Bone marrow (tissue), 2 donors: ENCODE data around the gene DRAXIN.
A peak's percentile ranks its signal among the peaks of the same experiment; 100 is the strongest.

Experiments used
- DNase-seq, 2 donors: peaks; one replicate each; lab custom pipeline; 2025; lab: John Stamatoyannopoulos, UW

Gene DRAXIN

DNA sequence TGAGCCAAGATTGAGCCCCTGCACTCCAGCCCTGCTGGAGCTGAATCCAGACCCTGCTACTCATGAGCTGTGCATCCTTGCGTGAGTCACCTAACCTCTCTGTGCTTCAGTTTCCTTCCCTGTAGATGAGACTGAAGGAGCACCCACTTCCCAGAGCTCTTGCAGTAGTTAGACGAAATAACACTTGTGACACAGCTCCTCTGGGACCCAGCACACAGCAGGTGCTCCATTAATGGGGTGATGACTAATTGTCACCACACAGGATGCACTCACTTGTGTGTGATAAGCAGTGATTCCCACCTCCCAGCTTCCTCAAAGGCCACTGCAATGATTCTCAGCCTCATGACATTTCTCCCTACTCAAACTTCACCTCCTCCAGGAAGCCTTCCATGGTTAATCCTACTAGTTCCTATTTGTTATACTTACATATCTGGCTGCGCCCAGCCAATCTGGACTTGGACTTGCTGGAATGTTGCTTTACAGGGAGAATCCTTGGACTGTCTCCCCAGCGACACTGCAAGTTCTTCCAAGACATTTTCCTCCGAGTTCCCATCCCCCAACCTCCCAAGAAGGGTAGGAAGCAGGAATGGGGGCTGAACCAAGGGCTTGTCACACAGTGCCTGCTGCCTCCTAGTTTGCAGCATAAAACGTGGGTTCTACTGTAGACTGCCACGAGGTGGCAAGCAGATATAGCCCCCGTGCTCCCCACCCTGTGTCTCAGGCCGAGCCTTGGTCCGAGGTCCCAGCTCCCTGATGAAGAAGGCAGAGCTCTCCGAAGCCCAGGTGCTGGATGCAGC is 17.2 kb downstream of the DRAXIN start:
- DNase-seq: no peak

DNA sequence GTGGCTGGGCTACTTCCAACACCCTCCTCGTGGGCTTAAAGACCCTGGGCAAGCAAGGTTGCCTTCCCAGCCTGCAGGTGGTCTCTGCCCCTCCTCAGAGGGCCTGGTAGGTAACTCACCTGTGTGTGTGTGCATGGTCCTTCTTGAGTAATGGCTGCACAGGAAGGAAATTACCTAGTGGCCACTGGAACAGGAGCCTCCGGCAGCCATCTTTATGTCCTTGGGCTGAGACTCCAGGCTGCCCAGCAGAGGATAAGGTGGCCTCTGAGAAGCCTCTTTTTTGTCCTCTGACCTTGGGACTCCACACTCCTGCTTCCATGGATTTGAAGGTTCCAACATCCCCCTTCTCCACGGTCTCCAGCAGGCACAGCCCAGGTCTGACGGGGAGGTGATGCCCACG is 20.0 kb downstream of the DRAXIN start:
- no peak for DNase-seq

GRCh38 chr1:11712285-11712684 is 20.8 kb downstream of the DRAXIN start:
- DNase-seq: no peak

- DNase-seq: no peak
Measured at GRCh38 chr1:11713095-11713494, 21.6 kb downstream of the DRAXIN start.

DNA sequence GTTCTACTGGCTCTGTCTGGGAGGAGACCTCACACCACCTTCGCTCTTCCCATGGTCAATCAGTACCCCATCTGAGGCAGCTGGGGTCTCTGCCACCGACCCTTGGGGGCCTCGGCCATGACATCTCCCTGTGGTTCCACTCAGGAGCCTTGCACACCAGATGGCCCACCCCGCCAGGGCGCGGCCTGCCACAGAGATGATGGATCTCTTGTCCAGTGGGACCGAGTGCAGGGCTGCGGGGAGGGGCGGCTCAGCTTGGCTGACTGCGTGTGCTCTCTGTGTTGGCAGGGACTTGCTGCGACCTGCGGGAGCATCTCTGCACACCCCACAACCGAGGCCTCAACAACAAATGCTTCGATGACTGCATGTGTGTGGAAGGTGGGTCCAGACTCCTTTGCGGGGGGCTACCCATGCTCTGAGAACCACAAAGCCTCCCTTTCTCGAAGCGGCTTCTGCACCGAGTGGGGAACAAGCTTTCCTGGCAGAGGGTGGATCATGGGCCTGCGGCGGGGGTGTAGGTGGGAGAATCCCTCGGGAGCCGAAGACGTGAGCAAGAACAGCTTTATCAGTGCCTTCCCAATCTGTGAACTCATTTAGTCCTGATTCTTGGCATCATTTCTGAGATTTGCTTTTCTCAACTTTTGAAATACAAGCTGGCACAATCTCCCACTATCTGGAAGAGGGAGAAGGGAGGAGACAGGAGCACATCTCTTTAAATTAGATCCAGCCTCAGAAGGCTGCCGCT is 23.5 kb downstream of the DRAXIN start:
- DNase-seq: no peak

- DNase-seq: peak; percentile 84 to 85
Measured at GRCh38 chr1:11719313-11720032, 28.0 kb downstream of the DRAXIN start.

- no peak for DNase-seq
Measured at GRCh38 chr1:11720033-11720376, 28.5 kb downstream of the DRAXIN start.

GRCh38 chr1:11720525-11720924 is 29.0 kb downstream of the DRAXIN start:
- no peak for DNase-seq

DNA sequence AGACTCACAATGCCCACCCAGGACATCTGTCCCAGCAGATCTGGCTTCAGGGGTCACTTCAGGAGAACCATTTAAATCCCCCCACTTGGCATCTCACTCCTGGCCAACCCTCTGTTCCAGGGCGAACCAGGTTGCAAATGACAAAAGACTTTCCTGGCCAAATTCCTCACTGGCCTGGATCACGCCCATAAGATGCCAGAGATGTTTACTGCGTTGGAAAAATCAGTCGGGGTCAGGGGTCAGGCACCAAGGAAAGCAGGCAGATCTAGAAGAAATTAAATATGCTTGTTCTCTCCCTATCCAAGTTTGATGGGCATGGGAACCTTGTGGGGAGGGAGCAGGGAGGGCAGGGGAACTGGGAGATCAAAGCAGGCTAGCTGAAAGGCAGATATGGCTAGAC is 29.8 kb downstream of the DRAXIN start:
- DNase-seq: no peak

GRCh38 chr1:11722538-11722937 is 31.0 kb downstream of the DRAXIN start:
- DNase-seq: no peak

GRCh38 chr1:11725616-11726015 is 34.1 kb downstream of the DRAXIN start:
- no peak for DNase-seq

DNA sequence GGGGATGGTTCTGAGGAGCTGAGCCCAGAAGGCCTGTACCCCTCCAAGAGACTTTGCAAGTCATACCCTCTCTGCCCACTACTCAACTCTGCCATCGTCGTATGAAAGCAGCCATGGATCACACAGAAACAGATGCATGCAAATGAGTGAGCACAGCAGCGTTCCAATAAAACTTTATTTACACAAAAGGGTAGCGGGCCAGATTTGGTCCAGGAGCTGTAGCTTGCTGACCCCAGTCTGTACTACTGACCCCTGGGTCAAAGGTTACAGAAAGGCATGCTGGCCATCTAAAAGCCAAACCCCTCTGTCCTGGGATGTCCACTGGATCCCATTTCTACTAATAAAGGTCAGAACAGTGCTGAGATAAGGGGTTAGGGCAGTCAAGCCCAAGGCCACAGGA is 35.6 kb downstream of the DRAXIN start:
- no peak for DNase-seq

DNA sequence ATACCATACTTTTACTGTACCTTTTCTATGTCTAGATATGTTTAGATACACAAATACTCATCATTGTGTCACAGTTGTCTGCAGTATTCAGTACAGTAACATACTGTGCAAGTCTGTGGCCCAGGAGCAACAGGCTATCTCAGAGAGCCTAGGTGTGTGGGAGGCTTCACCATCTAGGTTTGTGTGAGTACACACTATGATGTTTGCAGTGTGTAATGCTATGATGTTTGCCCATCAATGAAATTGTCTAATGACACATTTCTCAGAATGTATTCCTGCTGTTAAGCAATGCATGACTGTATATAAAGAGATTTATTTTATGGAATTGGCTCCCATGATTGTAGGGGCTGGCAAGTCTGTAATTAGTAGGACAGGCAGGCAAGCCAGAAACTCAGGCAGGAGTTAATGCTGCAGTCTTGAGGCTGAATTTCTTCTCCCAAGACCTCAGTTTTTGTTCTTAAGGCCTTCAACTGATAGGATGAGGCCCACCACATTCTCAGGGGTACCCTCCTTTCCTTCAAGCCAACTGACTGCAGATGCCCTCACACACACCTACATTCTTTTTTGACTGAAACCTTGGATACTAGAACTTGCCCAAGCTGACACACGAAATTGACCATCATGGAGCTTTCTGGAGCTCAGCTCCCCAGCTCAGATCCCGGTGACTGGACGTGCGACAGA is 36.8 kb downstream of the DRAXIN start:
- DNase-seq: no peak

- DNase-seq: no peak
Measured at GRCh38 chr1:11729155-11729497, 37.6 kb downstream of the DRAXIN start.

- DNase-seq: no peak
Measured at GRCh38 chr1:11729498-11730428, 38.3 kb downstream of the DRAXIN start.

- DNase-seq: peak in 1 of 2 donors; percentile 87
Measured at GRCh38 chr1:11730429-11730891, 39.0 kb downstream of the DRAXIN start.

- peak in 1 of 2 donors; percentile 29 for DNase-seq
Measured at GRCh38 chr1:11731691-11732283, 40.3 kb downstream of the DRAXIN start.

GRCh38 chr1:11733306-11733705 is 41.8 kb downstream of the DRAXIN start:
- DNase-seq: no peak

DNA sequence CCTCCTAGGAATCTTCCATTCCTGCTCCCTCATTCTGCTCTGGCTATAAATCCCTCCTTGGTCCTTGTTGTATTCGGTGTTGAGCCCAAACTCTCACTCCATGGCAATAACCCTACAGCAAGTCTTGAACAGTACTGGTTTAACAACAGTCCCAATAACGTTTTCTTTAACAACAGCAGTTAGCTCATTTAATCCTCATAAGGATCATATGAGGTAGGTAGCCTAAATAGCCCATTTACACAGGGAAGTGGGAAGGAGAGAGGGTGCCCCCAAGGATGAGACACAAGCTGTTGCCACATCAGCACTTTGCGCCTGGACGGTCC is 44.0 kb downstream of the DRAXIN start:
- DNase-seq: no peak

DNA sequence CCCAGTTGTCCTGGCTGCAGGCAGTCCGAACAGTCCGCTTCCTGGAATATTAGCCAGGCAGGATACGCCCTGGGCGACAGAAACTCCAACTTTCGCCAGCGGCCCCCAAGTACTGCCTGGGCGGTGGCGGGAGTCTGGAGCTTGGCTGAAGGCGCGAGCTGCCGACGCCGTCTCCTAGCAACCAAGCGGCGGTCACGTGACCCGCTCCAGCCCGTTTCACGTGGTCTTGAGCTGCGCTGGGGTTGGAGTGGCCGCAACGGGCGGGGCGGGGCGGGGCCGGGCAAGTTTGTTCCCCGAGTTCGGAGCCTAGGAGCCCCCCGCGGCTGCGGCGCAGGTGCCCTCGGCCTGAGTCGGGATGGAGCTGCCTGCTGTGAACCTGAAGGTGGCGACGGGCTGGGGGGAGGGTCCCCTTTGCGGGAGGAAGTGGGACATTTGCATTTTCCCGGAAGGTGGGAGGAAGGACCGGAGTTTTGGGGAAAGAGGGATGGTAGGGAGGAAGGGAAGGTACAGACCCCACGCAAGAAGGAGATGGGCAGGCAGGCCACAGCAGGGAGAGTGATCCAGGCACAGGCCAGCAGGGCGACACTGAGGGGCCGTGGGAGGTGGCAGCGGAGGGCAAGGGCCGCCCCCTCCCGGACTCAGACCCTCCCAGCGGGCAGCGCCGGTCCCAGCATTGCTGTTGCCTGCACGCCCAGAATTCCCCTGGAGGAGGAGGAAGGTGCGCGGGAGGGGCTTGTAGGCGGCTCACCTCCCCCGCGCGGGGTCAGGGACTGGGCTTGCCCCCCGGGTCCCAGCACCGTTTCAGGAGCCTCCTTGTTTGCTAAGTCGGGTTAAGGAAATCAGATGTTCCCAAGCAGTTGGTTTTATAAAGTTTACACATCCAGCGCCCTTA is 44.6 kb downstream of the DRAXIN start, which contains the start of gene AGTRAP:
TSS of gene AGTRAP (plus strand) at position 283 of the 892 bp plus-strand sequence. CDS start at position 356, 73 bp downstream.
- DNase-seq: peak; percentile 41 to 90
